Measurements from ENCODE around the gene SRPK2. TPM values are rescaled to one million over a fixed set of nuclear protein-coding genes. Genes with fewer than 3 reads are reported as not detected.

SRPK2 gene
- total and polyA plus RNA-seq, 2 of the 8 experiments (the other 6 are each of a cell fraction or from before 2014, with no cell fraction given) = 10.0 to 47.1 TPM

DNA sequence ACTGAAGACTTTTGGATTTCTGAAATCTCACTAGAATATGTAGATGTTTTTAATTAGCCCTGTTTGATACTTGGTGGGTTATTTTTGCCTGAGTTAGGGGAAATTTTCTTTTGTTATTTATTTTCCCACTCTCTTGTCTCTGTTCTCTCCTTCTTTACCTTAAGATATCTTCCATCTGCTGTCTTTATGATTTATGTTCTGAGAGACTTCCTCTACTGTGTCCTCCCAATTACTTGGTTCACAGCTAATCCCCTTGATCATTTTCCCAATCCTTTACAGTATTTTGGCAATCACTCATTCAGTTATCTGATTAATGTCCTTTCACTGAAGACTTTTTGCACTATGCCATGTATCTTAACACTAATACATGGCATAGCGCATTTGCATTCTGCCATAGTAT is 49.5 kb upstream of the SRPK2 start (continued):
- TF ChIP-seq, protein P1, sequence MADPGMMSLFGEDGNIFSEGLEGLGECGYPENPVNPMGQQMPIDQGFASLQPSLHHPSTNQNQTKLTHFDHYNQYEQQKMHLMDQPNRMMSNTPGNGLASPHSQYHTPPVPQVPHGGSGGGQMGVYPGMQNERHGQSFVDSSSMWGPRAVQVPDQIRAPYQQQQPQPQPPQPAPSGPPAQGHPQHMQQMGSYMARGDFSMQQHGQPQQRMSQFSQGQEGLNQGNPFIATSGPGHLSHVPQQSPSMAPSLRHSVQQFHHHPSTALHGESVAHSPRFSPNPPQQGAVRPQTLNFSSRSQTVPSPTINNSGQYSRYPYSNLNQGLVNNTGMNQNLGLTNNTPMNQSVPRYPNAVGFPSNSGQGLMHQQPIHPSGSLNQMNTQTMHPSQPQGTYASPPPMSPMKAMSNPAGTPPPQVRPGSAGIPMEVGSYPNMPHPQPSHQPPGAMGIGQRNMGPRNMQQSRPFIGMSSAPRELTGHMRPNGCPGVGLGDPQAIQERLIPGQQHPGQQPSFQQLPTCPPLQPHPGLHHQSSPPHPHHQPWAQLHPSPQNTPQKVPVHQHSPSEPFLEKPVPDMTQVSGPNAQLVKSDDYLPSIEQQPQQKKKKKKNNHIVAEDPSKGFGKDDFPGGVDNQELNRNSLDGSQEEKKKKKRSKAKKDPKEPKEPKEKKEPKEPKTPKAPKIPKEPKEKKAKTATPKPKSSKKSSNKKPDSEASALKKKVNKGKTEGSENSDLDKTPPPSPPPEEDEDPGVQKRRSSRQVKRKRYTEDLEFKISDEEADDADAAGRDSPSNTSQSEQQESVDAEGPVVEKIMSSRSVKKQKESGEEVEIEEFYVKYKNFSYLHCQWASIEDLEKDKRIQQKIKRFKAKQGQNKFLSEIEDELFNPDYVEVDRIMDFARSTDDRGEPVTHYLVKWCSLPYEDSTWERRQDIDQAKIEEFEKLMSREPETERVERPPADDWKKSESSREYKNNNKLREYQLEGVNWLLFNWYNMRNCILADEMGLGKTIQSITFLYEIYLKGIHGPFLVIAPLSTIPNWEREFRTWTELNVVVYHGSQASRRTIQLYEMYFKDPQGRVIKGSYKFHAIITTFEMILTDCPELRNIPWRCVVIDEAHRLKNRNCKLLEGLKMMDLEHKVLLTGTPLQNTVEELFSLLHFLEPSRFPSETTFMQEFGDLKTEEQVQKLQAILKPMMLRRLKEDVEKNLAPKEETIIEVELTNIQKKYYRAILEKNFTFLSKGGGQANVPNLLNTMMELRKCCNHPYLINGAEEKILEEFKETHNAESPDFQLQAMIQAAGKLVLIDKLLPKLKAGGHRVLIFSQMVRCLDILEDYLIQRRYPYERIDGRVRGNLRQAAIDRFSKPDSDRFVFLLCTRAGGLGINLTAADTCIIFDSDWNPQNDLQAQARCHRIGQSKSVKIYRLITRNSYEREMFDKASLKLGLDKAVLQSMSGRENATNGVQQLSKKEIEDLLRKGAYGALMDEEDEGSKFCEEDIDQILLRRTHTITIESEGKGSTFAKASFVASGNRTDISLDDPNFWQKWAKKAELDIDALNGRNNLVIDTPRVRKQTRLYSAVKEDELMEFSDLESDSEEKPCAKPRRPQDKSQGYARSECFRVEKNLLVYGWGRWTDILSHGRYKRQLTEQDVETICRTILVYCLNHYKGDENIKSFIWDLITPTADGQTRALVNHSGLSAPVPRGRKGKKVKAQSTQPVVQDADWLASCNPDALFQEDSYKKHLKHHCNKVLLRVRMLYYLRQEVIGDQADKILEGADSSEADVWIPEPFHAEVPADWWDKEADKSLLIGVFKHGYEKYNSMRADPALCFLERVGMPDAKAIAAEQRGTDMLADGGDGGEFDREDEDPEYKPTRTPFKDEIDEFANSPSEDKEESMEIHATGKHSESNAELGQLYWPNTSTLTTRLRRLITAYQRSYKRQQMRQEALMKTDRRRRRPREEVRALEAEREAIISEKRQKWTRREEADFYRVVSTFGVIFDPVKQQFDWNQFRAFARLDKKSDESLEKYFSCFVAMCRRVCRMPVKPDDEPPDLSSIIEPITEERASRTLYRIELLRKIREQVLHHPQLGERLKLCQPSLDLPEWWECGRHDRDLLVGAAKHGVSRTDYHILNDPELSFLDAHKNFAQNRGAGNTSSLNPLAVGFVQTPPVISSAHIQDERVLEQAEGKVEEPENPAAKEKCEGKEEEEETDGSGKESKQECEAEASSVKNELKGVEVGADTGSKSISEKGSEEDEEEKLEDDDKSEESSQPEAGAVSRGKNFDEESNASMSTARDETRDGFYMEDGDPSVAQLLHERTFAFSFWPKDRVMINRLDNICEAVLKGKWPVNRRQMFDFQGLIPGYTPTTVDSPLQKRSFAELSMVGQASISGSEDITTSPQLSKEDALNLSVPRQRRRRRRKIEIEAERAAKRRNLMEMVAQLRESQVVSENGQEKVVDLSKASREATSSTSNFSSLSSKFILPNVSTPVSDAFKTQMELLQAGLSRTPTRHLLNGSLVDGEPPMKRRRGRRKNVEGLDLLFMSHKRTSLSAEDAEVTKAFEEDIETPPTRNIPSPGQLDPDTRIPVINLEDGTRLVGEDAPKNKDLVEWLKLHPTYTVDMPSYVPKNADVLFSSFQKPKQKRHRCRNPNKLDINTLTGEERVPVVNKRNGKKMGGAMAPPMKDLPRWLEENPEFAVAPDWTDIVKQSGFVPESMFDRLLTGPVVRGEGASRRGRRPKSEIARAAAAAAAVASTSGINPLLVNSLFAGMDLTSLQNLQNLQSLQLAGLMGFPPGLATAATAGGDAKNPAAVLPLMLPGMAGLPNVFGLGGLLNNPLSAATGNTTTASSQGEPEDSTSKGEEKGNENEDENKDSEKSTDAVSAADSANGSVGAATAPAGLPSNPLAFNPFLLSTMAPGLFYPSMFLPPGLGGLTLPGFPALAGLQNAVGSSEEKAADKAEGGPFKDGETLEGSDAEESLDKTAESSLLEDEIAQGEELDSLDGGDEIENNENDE (IDR thresholded peaks at IDR 0.05; ENCODE audit: insufficient replicate concordance, low read length) = no peak
- no peak for TF ChIP-seq CREB1 (IDR thresholded peaks at IDR 0.05)
- TF ChIP-seq RBBP5 (IDR thresholded peaks at IDR 0.05; ENCODE audit: borderline replicate concordance, low read depth, low read length) = no peak
- TF ChIP-seq TAF1 (IDR thresholded peaks at IDR 0.05; ENCODE audit: low read depth, low read length) = no peak
- TF ChIP-seq SP2 (IDR thresholded peaks at IDR 0.05; ENCODE audit: low read length) = no peak
- no peak for TF ChIP-seq POLR2A (IDR thresholded peaks at IDR 0.05; ENCODE audit: control extremely low read depth in 1 of 2, low read depth in 2 of 2, low read length in 2 of 2)
- TF ChIP-seq ATF3 (IDR thresholded peaks at IDR 0.05; ENCODE audit: insufficient read depth, low read depth, low read length) = no peak
- no peak for TF ChIP-seq SIRT6 (IDR thresholded peaks at IDR 0.05; ENCODE audit: low read length)
- TF ChIP-seq GTF2F1 (IDR thresholded peaks at IDR 0.05; ENCODE audit: borderline replicate concordance, low read depth, low read length) = no peak
- no peak for TF ChIP-seq ASH2L (IDR thresholded peaks at IDR 0.05; ENCODE audit: low read length)
- TF ChIP-seq KDM1A (IDR thresholded peaks at IDR 0.05; ENCODE audit: borderline replicate concordance, low read length) = no peak
